HEK293T (cell line): ENCODE data around the gene CDH26.

Experiments
- BHLHE40 ChIP-seq: fragments of 450-650 bp; IDR thresholded peaks from 2 replicates; pipeline ENCODE4 v1.6.1; 2016; ENCODE audit warnings: mild to moderate bottlenecking, moderate library complexity, borderline replicate concordance
- CTBP1 ChIP-seq: fragments of 450-650 bp; IDR thresholded peaks from 2 replicates; pipeline ENCODE4 v1.6.1; 2016; ENCODE audit warnings: borderline replicate concordance
- ELF4 ChIP-seq: fragments of 450-650 bp; IDR thresholded peaks from 2 replicates; pipeline ENCODE4 v1.6.1; 2017; ENCODE audit warnings: antibody characterized with exemption
- FOXA1 ChIP-seq: fragments of 450-650 bp; IDR thresholded peaks from 2 replicates; pipeline ENCODE4 v1.6.1; 2016; ENCODE audit warnings: mild to moderate bottlenecking
- FOXM1 ChIP-seq: fragments of 450-650 bp; IDR thresholded peaks from 2 replicates; pipeline ENCODE4 v1.6.1; 2017; ENCODE audit warnings: mild to moderate bottlenecking, borderline replicate concordance
- HDGF ChIP-seq: fragments of 450-650 bp; IDR thresholded peaks from 2 replicates; pipeline ENCODE4 v1.6.1; 2017; ENCODE audit warnings: antibody characterized with exemption, borderline replicate concordance
- L3MBTL2 ChIP-seq: fragments of 450-650 bp; conservative IDR thresholded peaks from 2 replicates; pipeline ENCODE4 v1.6.1; 2016; ENCODE audit warnings: mild to moderate bottlenecking
- PKNOX1 ChIP-seq: fragments of 450-650 bp; IDR thresholded peaks from 2 replicates; pipeline ENCODE4 v1.6.1; 2016
- SP1 ChIP-seq: fragments of 450-650 bp; IDR thresholded peaks from 2 replicates; pipeline ENCODE4 v1.6.1; 2017
- SUZ12 ChIP-seq: fragments of 450-650 bp; IDR thresholded peaks from 2 replicates; pipeline ENCODE4 v1.6.1; 2016; ENCODE audit warnings: mild to moderate bottlenecking
- TARDBP ChIP-seq: fragments of 450-650 bp; IDR thresholded peaks from 2 replicates; pipeline ENCODE4 v1.6.1; 2016

- TF ChIP-seq FOXA1 (no peak), TARDBP (no peak), SP1 (no peak), FOXM1 (no peak), PKNOX1 (no peak), CTBP1 (no peak), HDGF (no peak), BHLHE40 (no peak), L3MBTL2 (no peak), SUZ12 (no peak), ELF4 (no peak)
Observed at GRCh38 chr20:60057866-60058807, 99.9 kb downstream of the CDH26 start.
